ENCODE data around the gene FTO. TPM values are rescaled to one million over a fixed set of nuclear protein-coding genes. Genes with fewer than 3 reads are reported as not detected.

Gene FTO
- total and polyA plus RNA-seq, 2 of the 13 experiments (the other 11 are each of a cell fraction or from before 2014, with no cell fraction given): 41.6 to 55.8 TPM

DNA sequence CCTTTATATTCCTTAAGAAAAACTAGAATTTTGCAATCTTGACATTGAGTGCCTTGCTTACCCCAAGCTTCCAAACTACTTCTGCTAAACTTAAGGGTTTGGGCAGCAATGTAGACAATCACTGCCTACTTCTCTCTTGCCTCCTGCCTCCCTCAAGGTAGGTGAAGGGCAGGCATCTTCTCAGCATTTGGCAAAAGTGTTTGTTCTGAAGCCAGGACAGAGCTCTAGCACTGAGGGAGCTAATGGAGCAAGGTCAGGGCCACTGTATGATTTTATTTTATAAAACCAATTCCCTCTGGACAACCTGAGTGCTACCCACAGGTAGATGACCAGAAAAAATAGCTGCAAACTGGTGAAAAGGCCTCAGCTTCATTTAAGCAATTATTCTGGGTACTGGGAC is 470.8 kb downstream of the FTO start (continued):
- TF ChIP-seq ZNF552 (CRISPR knock-in tag; IDR thresholded peaks at IDR 0.05; ENCODE audit: borderline replicate concordance) (no peak), NFIB (CRISPR knock-in tag; IDR thresholded peaks at IDR 0.05; ENCODE audit: borderline replicate concordance) (no peak), ARNTL (CRISPR knock-in tag; IDR thresholded peaks at IDR 0.05) (no peak), PHF8 (CRISPR knock-in tag; IDR thresholded peaks at IDR 0.05) (0 out of 2 replicates have a peak, but pooled peaks have one; percentile 10), ZSCAN30 (CRISPR knock-in tag; IDR thresholded peaks at IDR 0.05) (0 out of 2 replicates have a peak, but pooled peaks have one; percentile 0), ARNT2 (CRISPR knock-in tag; IDR thresholded peaks at IDR 0.05; ENCODE audit: low read depth) (peak; percentile 3; the same call in 1 of the 2 replicates), ZIK1 (CRISPR knock-in tag; IDR thresholded peaks at IDR 0.05; ENCODE audit: borderline replicate concordance, low read depth) (no peak), RARA (CRISPR knock-in tag; IDR thresholded peaks at IDR 0.05) (no peak), PCBP1 (IDR thresholded peaks at IDR 0.05; ENCODE audit: borderline replicate concordance, low read depth, low read length) (no peak), ZNF792 (CRISPR knock-in tag; IDR thresholded peaks at IDR 0.05) (no peak), ATF7-NPFF (CRISPR knock-in tag; IDR thresholded peaks at IDR 0.05; ENCODE audit: low read depth) (no peak), ARNT (IDR thresholded peaks at IDR 0.05) (no peak), TAF1 (CRISPR knock-in tag; IDR thresholded peaks at IDR 0.05) (peak; percentile 11; the same call in 1 of the 2 replicates), RBM22 (optimal IDR thresholded peaks at IDR 0.05; ENCODE audit: low read length) (peak; percentile 25), ZFP62 (CRISPR knock-in tag; IDR thresholded peaks at IDR 0.05) (no peak), ZNF615 (CRISPR knock-in tag; IDR thresholded peaks at IDR 0.05; ENCODE audit: borderline replicate concordance) (peak; percentile 46; the same call in 1 of the 2 replicates), IKZF5 (CRISPR knock-in tag; IDR thresholded peaks at IDR 0.05) (0 out of 2 replicates have a peak, but pooled peaks have one; percentile 1), ZNF775 (CRISPR knock-in tag; IDR thresholded peaks at IDR 0.05; ENCODE audit: borderline replicate concordance) (no peak), SP4 (CRISPR knock-in tag; IDR thresholded peaks at IDR 0.05) (no peak), PRMT3 (CRISPR knock-in tag; IDR thresholded peaks at IDR 0.05; ENCODE audit: borderline replicate concordance, low read depth) (no peak), POLR2G (IDR thresholded peaks at IDR 0.05; ENCODE audit: low read depth, low read length) (0 out of 2 replicates have a peak, but pooled peaks have one; percentile 10)
- TF ChIP-seq, protein P1, sequence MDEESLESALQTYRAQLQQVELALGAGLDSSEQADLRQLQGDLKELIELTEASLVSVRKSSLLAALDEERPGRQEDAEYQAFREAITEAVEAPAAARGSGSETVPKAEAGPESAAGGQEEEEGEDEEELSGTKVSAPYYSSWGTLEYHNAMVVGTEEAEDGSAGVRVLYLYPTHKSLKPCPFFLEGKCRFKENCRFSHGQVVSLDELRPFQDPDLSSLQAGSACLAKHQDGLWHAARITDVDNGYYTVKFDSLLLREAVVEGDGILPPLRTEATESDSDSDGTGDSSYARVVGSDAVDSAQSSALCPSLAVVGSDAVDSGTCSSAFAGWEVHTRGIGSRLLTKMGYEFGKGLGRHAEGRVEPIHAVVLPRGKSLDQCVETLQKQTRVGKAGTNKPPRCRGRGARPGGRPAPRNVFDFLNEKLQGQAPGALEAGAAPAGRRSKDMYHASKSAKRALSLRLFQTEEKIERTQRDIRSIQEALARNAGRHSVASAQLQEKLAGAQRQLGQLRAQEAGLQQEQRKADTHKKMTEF (CRISPR knock-in tag; IDR thresholded peaks at IDR 0.05): peak; percentile 25; the same call in 1 of the 2 replicates
- TF ChIP-seq, protein P2, sequence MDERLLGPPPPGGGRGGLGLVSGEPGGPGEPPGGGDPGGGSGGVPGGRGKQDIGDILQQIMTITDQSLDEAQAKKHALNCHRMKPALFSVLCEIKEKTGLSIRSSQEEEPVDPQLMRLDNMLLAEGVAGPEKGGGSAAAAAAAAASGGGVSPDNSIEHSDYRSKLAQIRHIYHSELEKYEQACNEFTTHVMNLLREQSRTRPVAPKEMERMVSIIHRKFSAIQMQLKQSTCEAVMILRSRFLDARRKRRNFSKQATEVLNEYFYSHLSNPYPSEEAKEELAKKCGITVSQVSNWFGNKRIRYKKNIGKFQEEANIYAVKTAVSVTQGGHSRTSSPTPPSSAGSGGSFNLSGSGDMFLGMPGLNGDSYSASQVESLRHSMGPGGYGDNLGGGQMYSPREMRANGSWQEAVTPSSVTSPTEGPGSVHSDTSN (CRISPR knock-in tag; IDR thresholded peaks at IDR 0.05): no peak
- TF ChIP-seq, protein P3, sequence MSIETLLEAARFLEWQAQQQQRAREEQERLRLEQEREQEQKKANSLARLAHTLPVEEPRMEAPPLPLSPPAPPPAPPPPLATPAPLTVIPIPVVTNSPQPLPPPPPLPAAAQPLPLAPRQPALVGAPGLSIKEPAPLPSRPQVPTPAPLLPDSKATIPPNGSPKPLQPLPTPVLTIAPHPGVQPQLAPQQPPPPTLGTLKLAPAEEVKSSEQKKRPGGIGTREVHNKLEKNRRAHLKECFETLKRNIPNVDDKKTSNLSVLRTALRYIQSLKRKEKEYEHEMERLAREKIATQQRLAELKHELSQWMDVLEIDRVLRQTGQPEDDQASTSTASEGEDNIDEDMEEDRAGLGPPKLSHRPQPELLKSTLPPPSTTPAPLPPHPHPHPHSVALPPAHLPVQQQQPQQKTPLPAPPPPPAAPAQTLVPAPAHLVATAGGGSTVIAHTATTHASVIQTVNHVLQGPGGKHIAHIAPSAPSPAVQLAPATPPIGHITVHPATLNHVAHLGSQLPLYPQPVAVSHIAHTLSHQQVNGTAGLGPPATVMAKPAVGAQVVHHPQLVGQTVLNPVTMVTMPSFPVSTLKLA (IDR thresholded peaks at IDR 0.05): no peak
- TF ChIP-seq, protein P4, sequence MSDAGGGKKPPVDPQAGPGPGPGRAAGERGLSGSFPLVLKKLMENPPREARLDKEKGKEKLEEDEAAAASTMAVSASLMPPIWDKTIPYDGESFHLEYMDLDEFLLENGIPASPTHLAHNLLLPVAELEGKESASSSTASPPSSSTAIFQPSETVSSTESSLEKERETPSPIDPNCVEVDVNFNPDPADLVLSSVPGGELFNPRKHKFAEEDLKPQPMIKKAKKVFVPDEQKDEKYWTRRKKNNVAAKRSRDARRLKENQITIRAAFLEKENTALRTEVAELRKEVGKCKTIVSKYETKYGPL (CRISPR knock-in tag; IDR thresholded peaks at IDR 0.05): no peak
